Measurements from ENCODE around the gene SLC35B2. TPM values are rescaled to one million over a fixed set of nuclear protein-coding genes. Genes with fewer than 3 reads are reported as not detected.

The SLC35B2 gene
- total RNA-seq, 1 donor: 8.2 TPM

- H3K27me3 ChIP-seq (ENCODE audit: insufficient read depth, low read length): no peaks in the 10 kb centered on the region
- H3K4me3 ChIP-seq (ENCODE audit: low read length): no peak overlapping the region
Observed at GRCh38 chr6:44230034-44230675, 27.2 kb downstream of the SLC35B2 start.

GRCh38 chr6:44229376-44230033 lies 27.8 kb downstream of the SLC35B2 start:
- Histone ChIP-seq H3K4me3 (ENCODE audit: low read length) (no peak overlapping the region), H3K9me3 (ENCODE audit: low read depth, low read length) (no peaks in the 10 kb centered on the region), H3K4me1 (ENCODE audit: insufficient read depth, low read length) (peaks cover 28% of the 10 kb centered on the region), H3K27me3 (ENCODE audit: insufficient read depth, low read length) (no peaks in the 10 kb centered on the region)

More at GRCh38 chr6:44230034-44230675, 27.2 kb downstream of the SLC35B2 start:
- Histone ChIP-seq H3K9me3 (ENCODE audit: low read depth, low read length) (no peaks in the 10 kb centered on the region), H3K4me1 (ENCODE audit: insufficient read depth, low read length) (peaks cover 24% of the 10 kb centered on the region)

- H3K4me3 ChIP-seq (ENCODE audit: low read length): no peak overlapping the region
- H3K4me1 ChIP-seq (ENCODE audit: insufficient read depth, low read length): peaks cover 31% of the 10 kb centered on the region
- no peaks in the 10 kb centered on the region for H3K9me3 ChIP-seq (ENCODE audit: low read depth, low read length)
- no peaks in the 10 kb centered on the region for H3K27me3 ChIP-seq (ENCODE audit: insufficient read depth, low read length)
Observed at GRCh38 chr6:44228836-44229235, 28.5 kb downstream of the SLC35B2 start.

GRCh38 chr6:44228433-44228832 lies 28.9 kb downstream of the SLC35B2 start:
- peaks cover 27% of the 10 kb centered on the region for H3K4me1 ChIP-seq (ENCODE audit: insufficient read depth, low read length)
- no peaks in the 10 kb centered on the region for H3K9me3 ChIP-seq (ENCODE audit: low read depth, low read length)
- H3K4me3 ChIP-seq (ENCODE audit: low read length): no peak overlapping the region

GRCh38 chr6:44228031-44228430 lies 29.3 kb downstream of the SLC35B2 start:
- H3K4me3 ChIP-seq (ENCODE audit: low read length): no peak overlapping the region
- H3K27me3 ChIP-seq (ENCODE audit: insufficient read depth, low read length): no peaks in the 10 kb centered on the region
- no peaks in the 10 kb centered on the region for H3K9me3 ChIP-seq (ENCODE audit: low read depth, low read length)
- peaks cover 24% of the 10 kb centered on the region for H3K4me1 ChIP-seq (ENCODE audit: insufficient read depth, low read length)

More at GRCh38 chr6:44228433-44228832, 28.9 kb downstream of the SLC35B2 start:
- no peaks in the 10 kb centered on the region for H3K27me3 ChIP-seq (ENCODE audit: insufficient read depth, low read length)

- Histone ChIP-seq H3K4me3 (ENCODE audit: low read length) (no peak overlapping the region), H3K9me3 (ENCODE audit: low read depth, low read length) (no peaks in the 10 kb centered on the region), H3K27me3 (ENCODE audit: insufficient read depth, low read length) (no peaks in the 10 kb centered on the region), H3K4me1 (ENCODE audit: insufficient read depth, low read length) (peaks cover 28% of the 10 kb centered on the region)
Observed at GRCh38 chr6:44227148-44227793, 30.1 kb downstream of the SLC35B2 start.

- Histone ChIP-seq H3K4me1 (ENCODE audit: insufficient read depth, low read length) (peaks cover 32% of the 10 kb centered on the region), H3K4me3 (ENCODE audit: low read length) (no peak overlapping the region), H3K27me3 (ENCODE audit: insufficient read depth, low read length) (no peaks in the 10 kb centered on the region), H3K9me3 (ENCODE audit: low read depth, low read length) (no peaks in the 10 kb centered on the region)
Observed at GRCh38 chr6:44226368-44227147, 30.8 kb downstream of the SLC35B2 start.

GRCh38 chr6:44225579-44226325 lies 31.6 kb downstream of the SLC35B2 start:
- H3K4me1 ChIP-seq (ENCODE audit: insufficient read depth, low read length): peaks cover 37% of the 10 kb centered on the region
- no peaks in the 10 kb centered on the region for H3K9me3 ChIP-seq (ENCODE audit: low read depth, low read length)
- H3K4me3 ChIP-seq (ENCODE audit: low read length): no peak overlapping the region
- H3K27me3 ChIP-seq (ENCODE audit: insufficient read depth, low read length): no peaks in the 10 kb centered on the region

- Histone ChIP-seq H3K4me3 (ENCODE audit: low read length) (no peak overlapping the region), H3K27me3 (ENCODE audit: insufficient read depth, low read length) (no peaks in the 10 kb centered on the region), H3K4me1 (ENCODE audit: insufficient read depth, low read length) (peaks cover 40% of the 10 kb centered on the region), H3K9me3 (ENCODE audit: low read depth, low read length) (no peaks in the 10 kb centered on the region)
Observed at GRCh38 chr6:44224965-44225305, 32.4 kb downstream of the SLC35B2 start.

GRCh38 chr6:44224029-44224964 lies 33.0 kb downstream of the SLC35B2 start:
- H3K27me3 ChIP-seq (ENCODE audit: insufficient read depth, low read length): no peaks in the 10 kb centered on the region
- H3K9me3 ChIP-seq (ENCODE audit: low read depth, low read length): no peaks in the 10 kb centered on the region
- H3K4me1 ChIP-seq (ENCODE audit: insufficient read depth, low read length): peaks cover 45% of the 10 kb centered on the region
- peak overlapping the region; percentile 35 for H3K4me3 ChIP-seq (ENCODE audit: low read length)

- peak within 1 kb of the TSS; percentile 35 for H3K4me3 ChIP-seq (ENCODE audit: low read length)
- peaks cover 53% of the 10 kb centered on the region for H3K4me1 ChIP-seq (ENCODE audit: insufficient read depth, low read length)
- no peaks in the 10 kb centered on the region for H3K27me3 ChIP-seq (ENCODE audit: insufficient read depth, low read length)
- H3K9me3 ChIP-seq (ENCODE audit: low read depth, low read length): no peaks in the 10 kb centered on the region
Observed at GRCh38 chr6:44223319-44224028, 33.9 kb downstream of the SLC35B2 start, which contains the start of gene SLC29A1. SLC29A1 (plus strand) TSS chr6:44223595; CDS start chr6:44227314, 3,719 bp downstream.

GRCh38 chr6:44222486-44223318 lies 34.6 kb downstream of the SLC35B2 start:
- H3K4me1 ChIP-seq (ENCODE audit: insufficient read depth, low read length): peaks cover 61% of the 10 kb centered on the region
- H3K27me3 ChIP-seq (ENCODE audit: insufficient read depth, low read length): no peaks in the 10 kb centered on the region
- H3K4me3 ChIP-seq (ENCODE audit: low read length): no peak overlapping the region
- no peaks in the 10 kb centered on the region for H3K9me3 ChIP-seq (ENCODE audit: low read depth, low read length)

Data from mononuclear cell (primary cell).